Raji (cell line): ENCODE measurements around the gene ROCK2.

Experiments
- POLR2A ChIP-seq: IDR thresholded peaks from 2 replicates; pipeline ENCODE4 v1.6.1; 2011; ENCODE audit warnings: low read depth, low read length, control low read depth; ENCODE audit not compliant: insufficient read depth

The ROCK2 gene

GRCh38 chr2:11333427-11334183, 10.8 kb downstream of the ROCK2 start:
- TF ChIP-seq POLR2A = no peak

DNA sequence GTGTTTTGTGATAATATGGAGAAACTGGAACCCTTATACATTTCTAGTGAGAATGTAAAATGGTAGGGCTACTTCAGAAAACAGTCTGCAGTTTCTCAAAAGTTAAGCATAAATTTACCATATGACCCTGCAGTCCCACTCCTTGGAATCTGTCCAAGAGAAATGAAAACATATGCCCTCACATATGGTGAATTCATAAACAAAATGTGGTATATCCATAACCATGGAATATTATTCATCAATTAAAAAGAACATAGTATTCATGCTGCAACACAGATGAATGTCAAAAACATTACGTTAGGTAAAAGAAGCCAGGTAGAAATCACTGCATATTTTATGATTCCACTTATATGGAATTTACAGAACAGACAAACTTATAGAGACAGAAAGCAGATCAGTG, 11.8 kb downstream of the ROCK2 start:
- TF ChIP-seq POLR2A = no peak

GRCh38 chr2:11330457-11331142, 13.8 kb downstream of the ROCK2 start:
- TF ChIP-seq POLR2A = no peak

GRCh38 chr2:11329776-11330175, 14.7 kb downstream of the ROCK2 start:
- no peak for TF ChIP-seq POLR2A

DNA sequence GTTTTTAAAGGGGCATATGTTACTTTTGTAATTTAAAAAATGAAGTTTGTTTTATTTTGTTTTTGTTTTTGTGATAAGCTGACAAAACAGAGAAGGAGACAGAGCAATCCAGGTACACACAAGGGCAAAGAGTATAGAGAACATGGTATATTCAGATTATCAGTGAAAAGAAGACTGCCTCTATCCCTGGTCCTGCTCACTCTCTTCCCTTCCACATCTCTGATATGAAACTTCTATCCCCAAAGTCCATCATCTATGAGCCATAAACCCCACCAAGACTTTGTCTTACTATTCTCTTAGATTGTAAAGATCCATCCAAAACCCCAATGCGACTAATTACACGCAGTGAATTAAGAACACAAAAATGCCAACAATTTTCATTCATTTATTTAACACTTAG, 16.6 kb downstream of the ROCK2 start:
- no peak for TF ChIP-seq POLR2A

- no peak for TF ChIP-seq POLR2A
These were observed 17.7 kb downstream of the ROCK2 start for GRCh38 chr2:11326677-11327211.

DNA sequence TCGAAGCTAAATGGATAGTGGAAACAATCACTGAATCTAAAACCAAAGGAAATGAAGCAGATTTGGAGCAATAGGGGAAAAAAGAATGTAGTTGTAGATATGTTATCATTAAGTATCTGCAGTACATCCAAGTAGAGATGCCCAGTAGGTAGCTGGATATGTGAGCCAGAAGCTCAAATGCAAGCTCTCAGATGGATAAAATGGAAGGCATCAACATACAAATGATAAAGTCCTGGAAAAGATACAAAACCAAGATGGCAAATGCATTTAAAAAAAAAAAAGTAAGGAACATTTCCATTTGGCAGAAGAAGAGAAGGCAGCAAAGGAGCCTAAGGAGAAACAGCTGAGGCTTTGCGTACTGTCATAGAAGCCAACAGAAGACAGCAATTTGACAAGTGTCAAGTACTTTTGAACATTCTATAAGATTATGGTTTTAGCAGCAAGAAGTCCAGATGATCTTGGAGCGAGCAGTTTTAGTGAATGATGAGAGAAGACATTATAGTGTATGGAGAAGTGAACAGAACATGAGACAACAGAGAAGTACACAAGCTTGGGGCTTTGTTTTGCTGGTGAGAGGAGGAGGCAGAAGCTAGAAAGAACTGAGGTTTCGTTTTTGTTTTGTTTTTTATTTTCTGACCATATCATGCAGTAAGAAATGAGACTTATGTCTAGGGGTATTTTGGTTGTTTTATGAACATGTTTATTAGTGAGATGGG, 18.3 kb downstream of the ROCK2 start:
- TF ChIP-seq POLR2A = no peak

DNA sequence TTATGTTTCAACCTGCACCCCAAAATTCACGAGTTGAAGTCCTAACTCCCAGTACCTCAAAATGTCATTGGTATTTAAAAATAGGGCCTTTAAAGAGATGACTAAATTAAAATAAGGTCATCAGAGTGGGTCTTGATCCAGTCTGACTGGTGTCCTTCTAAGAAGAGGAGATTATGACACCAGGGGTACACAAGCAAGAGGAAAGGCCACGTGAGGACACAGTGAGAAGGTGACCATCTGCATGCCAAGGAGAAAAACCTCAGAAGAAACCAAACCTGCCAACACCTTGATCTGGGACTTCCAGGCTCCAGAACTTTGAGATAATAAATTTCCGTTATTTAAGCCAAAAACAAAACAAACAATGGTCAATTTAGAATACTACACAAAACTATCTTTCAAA, 22.6 kb downstream of the ROCK2 start:
- no peak for TF ChIP-seq POLR2A

DNA sequence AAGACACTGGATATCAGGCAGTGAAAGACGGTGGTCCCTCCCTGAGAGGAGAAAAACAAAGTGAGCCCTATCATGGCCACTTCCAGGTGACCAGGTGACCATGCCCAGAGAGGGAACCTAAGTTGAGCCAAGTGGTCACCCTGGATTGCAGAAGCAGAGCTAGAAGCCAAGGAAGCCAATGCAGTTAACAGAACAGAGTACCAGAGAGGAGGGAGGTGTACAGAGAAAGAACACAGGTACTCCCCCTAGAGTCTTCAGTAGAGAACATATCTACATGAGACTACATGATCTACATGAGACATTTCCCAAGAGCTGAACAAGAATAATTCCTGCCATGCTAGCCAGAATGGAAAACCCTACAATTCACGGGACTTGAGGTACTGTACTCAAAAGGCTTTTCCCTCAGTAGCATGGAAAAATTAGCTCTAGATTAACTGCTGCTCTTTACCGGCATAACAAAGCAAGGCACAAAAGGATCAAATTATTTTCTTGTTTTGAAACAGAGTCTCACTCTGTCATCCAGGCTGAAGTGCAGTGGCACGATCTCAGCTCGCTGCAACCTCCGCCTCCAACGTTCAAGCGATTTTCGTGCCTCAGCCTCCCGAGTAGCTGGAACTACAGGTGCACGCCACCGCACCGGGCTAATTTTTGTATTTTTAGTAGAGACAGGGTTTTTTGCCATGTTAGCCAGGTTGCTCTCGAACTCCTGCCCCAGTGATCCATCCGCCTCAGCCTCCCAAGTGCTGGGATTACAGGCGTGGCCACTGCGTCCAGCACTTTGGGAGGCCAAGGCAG, 23.5 kb downstream of the ROCK2 start:
- TF ChIP-seq POLR2A = no peak

- no peak for TF ChIP-seq POLR2A
These were observed 24.5 kb downstream of the ROCK2 start for GRCh38 chr2:11319939-11320338.

GRCh38 chr2:11315074-11315705, 29.2 kb downstream of the ROCK2 start:
- no peak for TF ChIP-seq POLR2A

- no peak for TF ChIP-seq POLR2A
These were observed 29.9 kb downstream of the ROCK2 start for GRCh38 chr2:11314487-11314886.

GRCh38 chr2:11312770-11313471, 31.5 kb downstream of the ROCK2 start:
- no peak for TF ChIP-seq POLR2A

DNA sequence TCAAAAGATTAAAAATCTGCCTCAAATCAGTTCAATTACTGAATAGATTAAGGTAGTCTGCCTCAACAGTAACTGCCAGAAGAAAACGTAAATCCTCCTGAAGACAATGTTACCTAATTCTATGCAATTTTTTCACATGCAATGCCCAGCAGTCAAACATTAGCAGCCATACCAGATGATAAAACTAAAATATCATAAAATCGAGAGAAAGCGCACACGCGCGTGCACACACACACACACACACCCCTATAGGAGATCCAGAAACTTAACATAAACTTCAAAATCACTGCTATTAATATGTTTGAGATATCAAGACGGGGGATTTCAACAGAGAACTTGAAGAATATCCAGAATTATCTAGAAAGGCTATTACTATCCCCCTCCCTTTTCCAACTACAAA, 32.9 kb downstream of the ROCK2 start:
- no peak for TF ChIP-seq POLR2A
